ENCODE measurements around the gene NADK. TPM values are rescaled to one million over a fixed set of nuclear protein-coding genes. Genes with fewer than 3 reads are reported as not detected.

NADK gene, protein sequence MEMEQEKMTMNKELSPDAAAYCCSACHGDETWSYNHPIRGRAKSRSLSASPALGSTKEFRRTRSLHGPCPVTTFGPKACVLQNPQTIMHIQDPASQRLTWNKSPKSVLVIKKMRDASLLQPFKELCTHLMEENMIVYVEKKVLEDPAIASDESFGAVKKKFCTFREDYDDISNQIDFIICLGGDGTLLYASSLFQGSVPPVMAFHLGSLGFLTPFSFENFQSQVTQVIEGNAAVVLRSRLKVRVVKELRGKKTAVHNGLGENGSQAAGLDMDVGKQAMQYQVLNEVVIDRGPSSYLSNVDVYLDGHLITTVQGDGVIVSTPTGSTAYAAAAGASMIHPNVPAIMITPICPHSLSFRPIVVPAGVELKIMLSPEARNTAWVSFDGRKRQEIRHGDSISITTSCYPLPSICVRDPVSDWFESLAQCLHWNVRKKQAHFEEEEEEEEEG
- 10 to 100 TPM; 62.2 to 63.9 TPM for total RNA-seq

DNA sequence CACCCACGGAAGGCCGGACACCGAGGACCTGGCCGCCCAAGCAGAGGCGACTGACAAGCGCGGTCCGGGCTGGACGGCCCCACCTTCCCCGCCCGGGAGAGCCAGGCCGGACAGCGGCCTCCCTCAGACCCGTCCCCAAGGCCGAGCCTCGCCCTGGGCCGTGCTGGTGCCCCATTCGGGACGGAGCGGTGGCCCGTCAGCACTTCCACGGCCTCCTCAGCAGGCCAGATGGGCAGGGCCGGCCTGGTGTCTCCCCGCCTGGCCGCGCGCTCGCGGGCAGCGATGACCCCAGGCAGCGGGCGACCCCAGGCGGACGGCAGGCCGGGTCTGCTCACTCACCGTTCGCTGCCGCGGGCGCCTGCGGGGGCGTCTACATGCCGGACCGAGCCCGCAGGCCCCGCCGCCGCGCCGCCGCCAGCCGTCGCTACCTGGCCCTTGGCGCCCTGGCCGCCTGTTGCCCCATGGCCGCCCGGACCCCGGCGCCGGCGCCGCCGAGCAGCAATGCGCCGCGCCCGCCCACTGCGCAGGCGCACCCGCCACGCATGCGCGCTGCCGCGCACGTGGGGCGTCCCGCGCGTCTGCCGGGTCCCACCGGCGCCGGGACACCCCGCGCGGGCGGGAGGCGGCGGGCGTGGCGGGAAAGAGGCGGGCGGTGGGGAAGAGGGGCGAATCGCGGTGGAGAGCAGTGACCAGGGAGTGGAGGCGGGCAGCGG, at the start of gene NADK:
NADK (minus strand) TSS at position 521 of the 713 bp plus-strand sequence. CDS start 13,064 bp downstream, outside the sequence.

GRCh38 chr1:1724035-1724864, 54.0 kb downstream of the NADK start, which contains the start of gene CDK11A:
Gene CDK11A (minus strand): TSS chr1:1724357. CDS start chr1:1722818, 1,539 bp downstream.

Other genes starting within 250 kb of the NADK start
- under 1 TPM; 0.41 to 0.45 TPM for gene TMEM240, start 237.8 kb downstream of the NADK start, total RNA-seq
- 100 to 1,000 TPM; 106 to 107 TPM for gene SSU72, start 203.6 kb downstream of the NADK start, total RNA-seq
- 1 to 10 TPM; 8.7 to 9.1 TPM for gene FNDC10, start 178.3 kb downstream of the NADK start, total RNA-seq
- 10 to 100 TPM; 44.3 to 45.9 TPM for gene MIB2, start 163.0 kb downstream of the NADK start, total RNA-seq
- 1 to 10 TPM; 3.4 to 4.2 TPM for gene MMP23B, start 146.3 kb downstream of the NADK start, total RNA-seq
- 10 to 100 TPM; 33.8 to 34.2 TPM for gene CDK11B, start 119.5 kb downstream of the NADK start, total RNA-seq
- 10 to 100 TPM; 75.4 to 77.9 TPM for gene SLC35E2B, start 85.7 kb downstream of the NADK start, total RNA-seq
- 10 to 100 TPM; 66.4 to 78.3 TPM for gene CDK11A, start 54.1 kb downstream of the NADK start, total RNA-seq
- 100 to 1,000 TPM; 336 to 341 TPM for gene GNB1, start 112.6 kb upstream of the NADK start, total RNA-seq
- under 1 TPM; 0.46 to 0.50 TPM for gene CALML6, start 136.8 kb upstream of the NADK start, total RNA-seq
- gene TMEM52, start 140.8 kb upstream of the NADK start, total RNA-seq: under 1 TPM in 1 of 2 experiments, not detected in 1; 0.48 TPM
- not detected for gene CFAP74, start 225.3 kb upstream of the NADK start, total RNA-seq
- gene GABRD, start 240.9 kb upstream of the NADK start, total RNA-seq: under 1 TPM in 1 of 2 experiments, not detected in 1; 0.28 TPM

All from activated naive CD4-positive, alpha-beta T cell treated with anti-CD3 and anti-CD28 coated beads, Interleukin-2, amount 10 ng/mL, durations not matched to agents 5 hours and 36 hours (primary cell).